Inflammatory macrophage treated with lipopolysaccharide for 4 hours (primary cell): ENCODE measurements around the gene WFDC11.
A peak's percentile ranks its signal among the peaks of the same experiment; 100 is the strongest.
"Not testable (repeated sequence)": the region's sequence is repeated elsewhere in the genome, so short reads cannot be mapped to it uniquely, and the experiment has no call there.

Experiments used
- DNase-seq: peaks from one replicate; pipeline ENCODE4 v3.0.0-alpha.2; 2020

WFDC11 gene

DNA sequence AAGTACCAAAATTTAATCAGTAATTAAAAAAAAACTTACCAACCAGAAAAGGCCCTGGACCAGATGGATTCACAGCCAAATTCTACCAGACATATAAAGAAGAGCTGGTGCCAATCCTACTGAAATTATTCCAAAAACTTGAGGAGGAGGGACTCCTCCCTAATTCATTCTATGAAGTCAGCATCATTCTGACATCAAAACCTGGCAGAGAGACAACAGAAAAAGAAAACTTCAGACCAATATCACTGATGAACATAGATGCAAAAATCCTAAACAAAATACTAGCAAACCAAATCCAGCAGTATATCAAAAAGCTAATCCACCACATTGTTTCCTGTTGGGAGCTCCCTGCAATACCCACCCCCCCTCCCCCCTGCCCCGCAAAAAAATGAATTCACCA is at the start of gene WFDC11:
Gene WFDC11, minus strand, starts transcription at position 101 of the 400 bp plus-strand sequence. CDS start 19,639 bp downstream, outside the sequence.
- no peak for DNase-seq

DNA sequence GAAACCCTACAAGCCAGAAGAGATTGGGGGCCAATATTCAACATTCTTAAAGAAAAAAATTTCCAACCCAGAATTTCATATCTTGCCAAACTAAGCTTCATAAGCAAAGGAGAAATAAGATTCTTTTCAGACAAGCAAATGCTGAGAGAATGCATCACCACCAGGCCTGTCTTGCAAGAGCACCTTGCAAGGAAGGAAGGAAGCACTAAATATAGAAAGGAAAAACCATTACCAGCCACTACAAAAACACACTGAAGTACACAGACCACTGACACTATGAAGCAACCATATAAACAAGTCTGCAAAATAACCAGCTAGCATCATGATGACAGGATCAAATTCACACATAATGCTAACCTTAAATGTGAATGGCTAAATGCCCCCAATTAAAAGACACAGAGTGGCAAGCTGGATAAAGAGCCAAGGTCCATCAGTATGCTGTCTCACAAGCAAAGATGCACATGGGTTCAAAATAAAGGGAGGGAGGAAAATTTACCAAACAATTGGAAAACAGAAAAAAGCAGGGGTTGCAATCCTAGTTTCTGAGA is 46.2 kb upstream of the WFDC11 start:
- DNase-seq = not testable (repeated sequence)

DNA sequence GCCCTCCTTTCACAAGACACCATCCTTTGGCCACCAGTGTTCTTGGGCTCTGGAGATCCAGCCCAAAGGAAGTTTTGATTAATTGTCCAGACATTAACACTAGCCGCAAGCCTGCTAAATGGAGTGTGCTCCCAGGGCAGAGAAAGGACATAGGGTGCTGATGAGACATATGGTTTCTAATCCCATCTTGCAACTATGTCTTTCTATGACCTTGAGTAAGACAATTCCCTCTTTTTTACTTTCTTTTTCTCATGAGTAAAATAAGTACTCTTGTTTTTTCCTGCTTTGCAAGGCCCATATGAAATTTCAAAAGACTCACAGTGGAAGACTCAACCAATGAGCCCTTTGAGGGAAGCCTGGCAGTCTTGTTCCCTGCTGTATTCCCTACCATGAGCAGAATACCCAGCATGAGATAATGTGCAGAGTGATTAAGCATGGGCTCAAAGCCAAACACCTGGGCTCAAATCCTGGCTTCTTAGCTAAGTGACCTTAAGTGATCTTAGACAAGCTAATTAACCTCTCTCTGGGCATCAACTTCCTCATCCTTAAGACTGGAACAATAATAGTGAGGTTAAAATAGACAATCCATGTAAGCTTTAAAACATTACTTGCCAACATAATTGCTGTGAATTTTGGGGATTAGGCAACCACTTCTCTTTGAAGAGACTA is 35.1 kb upstream of the WFDC11 start, which contains the start of gene WFDC10B:
Gene WFDC10B, minus strand, starts transcription at position 51 of the 669 bp plus-strand sequence. CDS start 19,027 bp downstream, outside the sequence.
- DNase-seq = no peak

- DNase-seq = no peak
Measured at GRCh38 chr20:45701873-45702272, 31.8 kb upstream of the WFDC11 start, which contains the start of gene WFDC13. Gene WFDC13 (plus strand): TSS chr20:45702038. CDS start chr20:45702124, 86 bp downstream.

GRCh38 chr20:45701104-45701503 is 31.1 kb upstream of the WFDC11 start:
- no peak for DNase-seq

DNA sequence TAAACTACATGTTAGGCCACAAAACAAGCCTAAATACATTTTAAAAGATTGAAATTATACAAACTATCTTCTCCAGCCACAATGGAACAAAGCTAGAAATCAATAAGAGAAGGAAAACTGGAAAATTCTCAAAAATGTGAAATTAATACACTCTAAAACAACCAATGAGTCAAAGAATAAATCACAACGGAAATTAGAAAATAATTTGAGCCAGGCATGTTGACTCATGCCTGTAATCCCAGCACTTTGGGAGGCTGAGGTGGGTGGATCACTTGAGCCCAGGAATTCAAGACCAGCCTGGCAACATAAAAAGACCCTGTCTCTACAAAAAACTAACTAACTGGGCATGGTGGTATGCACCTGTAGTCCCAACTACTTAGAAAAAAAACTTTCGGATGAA is 25.5 kb upstream of the WFDC11 start:
- no peak for DNase-seq

GRCh38 chr20:45693346-45693745 is 23.3 kb upstream of the WFDC11 start:
- DNase-seq = not testable (repeated sequence)

- no peak for DNase-seq
Measured at GRCh38 chr20:45685896-45686295, 15.9 kb upstream of the WFDC11 start.

DNA sequence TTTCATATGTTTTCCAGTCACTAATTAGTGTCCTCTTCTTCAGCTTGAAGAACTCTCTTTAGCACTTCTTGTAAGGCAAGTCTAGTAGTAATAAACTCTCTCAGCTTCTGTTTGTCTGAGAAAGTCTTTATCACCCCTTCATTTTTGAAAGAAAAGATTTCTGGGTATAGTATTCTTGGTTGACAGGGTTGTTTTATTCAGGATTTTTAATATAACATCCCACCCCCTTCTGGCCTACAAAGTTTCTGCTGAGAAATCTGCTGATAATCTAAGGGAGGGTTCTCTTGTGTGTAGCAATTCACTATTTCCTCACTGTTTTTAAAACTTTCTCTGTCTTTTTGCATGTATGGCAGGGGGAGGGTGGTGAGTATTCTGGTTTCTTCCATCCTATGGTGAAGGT is 9.6 kb upstream of the WFDC11 start:
- DNase-seq = no peak

DNA sequence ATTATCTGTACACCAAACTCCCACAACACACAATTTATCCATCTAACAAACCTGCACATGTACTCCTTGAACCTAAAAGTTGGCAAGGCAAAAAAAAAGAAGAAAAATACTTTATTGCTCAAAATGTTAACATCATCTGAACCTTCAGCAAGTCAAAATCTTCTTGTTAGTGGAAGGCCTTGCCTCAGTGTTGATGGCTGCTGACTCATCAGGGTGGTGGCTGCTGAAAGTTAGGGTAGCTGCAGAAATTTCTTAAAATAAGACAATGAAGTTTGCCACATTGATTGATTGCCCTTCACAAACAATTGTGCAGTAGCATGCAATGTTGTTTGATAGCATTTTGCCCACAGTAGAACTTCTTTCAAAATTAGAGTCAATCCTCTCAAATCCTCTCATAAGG is 2.7 kb upstream of the WFDC11 start:
- no peak for DNase-seq

DNA sequence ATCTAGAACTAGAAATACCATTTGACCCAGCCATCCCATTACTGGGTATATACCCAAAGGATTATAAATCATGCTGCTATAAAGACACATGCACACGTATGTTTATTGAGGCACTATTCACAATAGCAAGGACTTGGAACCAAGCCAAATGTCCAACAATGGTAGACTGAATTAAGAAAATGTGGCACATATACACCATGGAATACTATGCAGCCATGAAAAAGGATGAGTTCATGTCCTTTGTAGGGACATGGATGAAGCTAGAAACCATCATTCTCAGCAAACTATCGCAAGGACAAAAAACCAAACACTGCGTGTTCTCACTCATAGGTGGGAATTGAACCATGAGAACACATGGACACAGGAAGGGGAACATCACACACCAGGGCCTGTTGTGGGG is 13.0 kb downstream of the WFDC11 start:
- DNase-seq = not testable (repeated sequence)

- not testable (repeated sequence) for DNase-seq
Measured at GRCh38 chr20:45651726-45652125, 18.3 kb downstream of the WFDC11 start.

DNA sequence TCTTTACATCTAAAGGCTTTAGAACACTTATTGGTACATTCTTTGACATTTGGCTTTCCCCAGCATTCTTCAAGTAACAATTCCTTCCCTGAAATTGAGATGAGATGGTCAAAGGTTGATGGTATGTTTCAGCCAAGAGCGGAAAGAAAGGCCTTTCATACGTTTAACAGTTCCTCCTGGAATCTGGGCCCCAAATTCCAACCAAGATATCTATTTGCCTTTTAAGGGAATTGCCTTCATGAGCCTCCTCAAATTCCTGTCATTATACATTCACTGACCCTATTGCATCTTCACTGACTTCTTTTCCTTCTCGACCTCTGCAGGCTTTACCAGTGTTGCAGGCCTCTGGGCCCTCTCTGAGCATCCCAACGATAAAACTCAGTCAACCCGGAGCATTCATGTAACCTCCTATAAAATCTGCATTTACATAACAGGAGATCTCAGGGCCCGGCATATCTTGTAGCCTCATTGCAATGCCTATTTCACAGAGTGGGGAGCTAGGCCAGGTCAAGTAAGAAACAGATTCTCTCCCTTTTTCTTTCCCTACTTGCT is 20.7 kb downstream of the WFDC11 start:
- DNase-seq = no peak

- no peak for DNase-seq
Measured at GRCh38 chr20:45647441-45648050, 22.5 kb downstream of the WFDC11 start.

GRCh38 chr20:45646875-45647274 is 23.2 kb downstream of the WFDC11 start:
- DNase-seq = no peak

DNA sequence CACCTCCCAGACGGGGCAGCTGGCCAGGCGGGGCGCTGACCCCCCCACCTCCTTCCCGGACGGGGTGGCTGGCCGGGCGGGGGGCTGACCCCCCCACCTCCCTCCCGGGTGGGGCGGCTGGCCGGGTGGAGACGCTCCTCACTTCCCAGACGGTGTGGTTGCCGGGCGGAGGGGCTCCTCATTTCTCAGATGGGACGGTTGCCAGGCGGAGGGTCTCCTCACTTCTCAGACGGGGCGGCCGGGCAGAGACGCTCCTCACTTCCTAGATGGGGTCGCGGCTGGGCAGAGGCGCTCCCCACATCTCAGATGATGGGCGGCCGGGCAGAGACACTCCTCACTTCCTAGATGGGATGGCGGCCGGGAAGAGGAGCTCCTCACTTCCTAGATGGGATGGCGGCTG is 24.2 kb downstream of the WFDC11 start:
- not testable (repeated sequence) for DNase-seq

DNA sequence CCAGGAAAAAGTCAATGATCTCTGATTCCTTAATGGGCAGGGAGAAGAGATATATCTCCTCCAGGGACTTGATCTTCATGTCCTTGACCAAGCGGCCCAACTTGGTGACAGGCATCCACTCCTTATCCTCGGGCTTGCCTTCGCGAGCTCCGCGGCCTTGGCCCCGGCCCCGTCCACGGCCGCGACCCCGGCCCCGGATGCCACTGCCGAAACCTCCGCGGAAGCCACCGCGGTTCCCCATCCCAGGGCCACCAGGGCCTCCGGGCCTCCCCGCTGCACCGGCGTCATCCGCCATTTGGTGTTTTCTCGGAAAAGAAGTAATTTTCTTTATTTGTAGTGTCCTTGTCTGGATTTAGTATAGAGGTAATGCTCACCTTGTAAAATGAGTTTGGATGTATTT is 29.0 kb downstream of the WFDC11 start:
- DNase-seq = not testable (repeated sequence)

- no peak for DNase-seq
Measured at GRCh38 chr20:45639687-45640086, 30.4 kb downstream of the WFDC11 start.

GRCh38 chr20:45636513-45636912 is 33.5 kb downstream of the WFDC11 start:
- DNase-seq = no peak

GRCh38 chr20:45631184-45631583 is 38.9 kb downstream of the WFDC11 start, which contains the start of gene WFDC9:
Gene WFDC9 (minus strand): TSS chr20:45631284. CDS start chr20:45610181, 21,103 bp downstream.
- no peak for DNase-seq

DNA sequence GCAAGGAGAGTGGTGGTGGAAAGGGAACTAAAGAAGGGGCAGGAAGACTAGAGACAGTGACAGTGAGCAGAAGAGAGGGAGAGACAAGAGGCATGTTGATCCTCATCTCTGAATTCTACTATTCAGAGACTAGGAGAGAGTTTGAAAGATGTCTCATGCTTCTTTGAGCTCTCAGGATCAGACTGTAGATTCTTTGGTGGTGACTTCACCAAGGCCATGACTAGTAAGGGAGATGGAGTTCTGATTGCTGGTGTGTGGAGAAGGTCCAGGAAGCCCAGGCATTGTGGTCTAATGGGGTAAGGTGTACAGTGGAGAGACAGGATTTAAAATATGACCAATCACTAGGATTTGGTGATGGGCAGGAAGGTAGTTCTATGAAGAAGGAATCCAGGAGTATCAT is 39.7 kb downstream of the WFDC11 start:
- no peak for DNase-seq

GRCh38 chr20:45629496-45630100 is 40.4 kb downstream of the WFDC11 start, which contains the start of gene WFDC10A:
Gene WFDC10A (plus strand): TSS chr20:45629739. CDS start chr20:45629814, 75 bp downstream.
- DNase-seq = peak; percentile 82

GRCh38 chr20:45626540-45626939 is 43.5 kb downstream of the WFDC11 start:
- DNase-seq = no peak
